Measurements from ENCODE around the gene CUL2. TPM values are rescaled to one million over a fixed set of nuclear protein-coding genes. Genes with fewer than 3 reads are reported as not detected.
"Not testable (repeated sequence)": the region's sequence is repeated elsewhere in the genome, so short reads cannot be mapped to it uniquely, and the experiment has no call there.

Gene CUL2
- total RNA-seq, 4 donors from 2014 or later: 6.4 to 43.3 (median 25.3) TPM

GRCh38 chr10:34996843-34997242 is 93.3 kb downstream of the CUL2 start:
- no peak overlapping the region for H3K27ac ChIP-seq
- intact Hi-C loops (cut with DNase I; ENCODE audit: low total_unique reads): no loop called here
- H3K9me3 ChIP-seq: no peaks in the 10 kb centered on the region
- H3K36me3 ChIP-seq: no peaks in the 10 kb centered on the region
- H3K27me3 ChIP-seq: no peaks in the 10 kb centered on the region
- H3K4me1 ChIP-seq: no peaks in the 10 kb centered on the region
- TF ChIP-seq CTCF (IDR thresholded peaks at IDR 0.05) (no peak), POLR2A (IDR thresholded peaks at IDR 0.05) (no peak)
- no peak for DNase-seq
- H3K4me3 ChIP-seq: no peak overlapping the region

- H3K4me1 ChIP-seq: no peaks in the 10 kb centered on the region
- H3K9me3 ChIP-seq: no peaks in the 10 kb centered on the region
- no peaks in the 10 kb centered on the region for H3K27me3 ChIP-seq
- no peaks in the 10 kb centered on the region for H3K36me3 ChIP-seq
- intact Hi-C loops (cut with DNase I; ENCODE audit: low total_unique reads): no loop called here
- no peak overlapping the region for H3K4me3 ChIP-seq
- no peak for DNase-seq
- TF ChIP-seq POLR2A (IDR thresholded peaks at IDR 0.05): no peak
- TF ChIP-seq CTCF (IDR thresholded peaks at IDR 0.05): no peak
- H3K27ac ChIP-seq: no peak overlapping the region
Measured at GRCh38 chr10:34995925-34996324, 94.2 kb downstream of the CUL2 start.

GRCh38 chr10:34994565-34995142 is 95.5 kb downstream of the CUL2 start:
- Histone ChIP-seq H3K4me3 (no peak overlapping the region), H3K27ac (no peak overlapping the region), H3K4me1 (no peaks in the 10 kb centered on the region), H3K9me3 (no peaks in the 10 kb centered on the region), H3K27me3 (no peaks in the 10 kb centered on the region), H3K36me3 (no peaks in the 10 kb centered on the region)
- DNase-seq: peak in 1 of 2 donors; percentile 21
- peak; percentile 34 to 55 (median 42) for TF ChIP-seq CTCF (IDR thresholded peaks at IDR 0.05)
- TF ChIP-seq POLR2A (IDR thresholded peaks at IDR 0.05): no peak
- intact Hi-C loops (cut with DNase I; ENCODE audit: low total_unique reads): no loop called here

GRCh38 chr10:34993782-34994181 is 96.4 kb downstream of the CUL2 start:
- DNase-seq: no peak
- Histone ChIP-seq H3K27ac (no peak overlapping the region), H3K4me1 (no peaks in the 10 kb centered on the region), H3K27me3 (no peaks in the 10 kb centered on the region), H3K36me3 (no peaks in the 10 kb centered on the region), H3K4me3 (no peak overlapping the region), H3K9me3 (no peaks in the 10 kb centered on the region)
- intact Hi-C loops (cut with DNase I; ENCODE audit: low total_unique reads): no loop called here
- TF ChIP-seq CTCF (IDR thresholded peaks at IDR 0.05): no peak
- TF ChIP-seq POLR2A (IDR thresholded peaks at IDR 0.05): no peak

GRCh38 chr10:34991117-34991516 is 99.0 kb downstream of the CUL2 start:
- intact Hi-C loops (cut with DNase I; ENCODE audit: low total_unique reads); H3K27me3 ChIP-seq; H3K4me3 ChIP-seq; H3K4me1 ChIP-seq; H3K27ac ChIP-seq; H3K36me3 ChIP-seq; H3K9me3 ChIP-seq; DNase-seq: not testable (repeated sequence)
